Measurements from ENCODE around the gene CCT7.

GRCh38 chr2:73282924-73283544 is 48.9 kb downstream of the CCT7 start:
- TF ChIP-seq POLR2AphosphoS5 (IDR thresholded peaks at IDR 0.05; ENCODE audit: insufficient read depth, low read depth, low read length), result no peak
- TF ChIP-seq CTCF (IDR thresholded peaks at IDR 0.05; ENCODE audit: extremely low read depth in 1 of 2, insufficient read depth in 1 of 2, low read depth in 1 of 2, low read length in 2 of 2), result no peak
- TF ChIP-seq POLR2A (IDR thresholded peaks at IDR 0.05; ENCODE audit: low read depth, low read length), result no peak

Measured in endothelial cell of umbilical vein (primary cell).